Raji (cell line): ENCODE results near the gene TTC32.

Experiments used
- POLR2A ChIP-seq: IDR thresholded peaks from 2 replicates; pipeline ENCODE4 v1.6.1; 2011; ENCODE audit warnings: low read depth, low read length, control low read depth; ENCODE audit not compliant: insufficient read depth

The TTC32 gene

GRCh38 chr2:19902216-19902740, 495 bp upstream of the TTC32 start:
- TF ChIP-seq POLR2A, result no peak

- TF ChIP-seq POLR2A, result no peak
These were observed 797 bp downstream of the TTC32 start for GRCh38 chr2:19900931-19901441.

- TF ChIP-seq POLR2A, result no peak
These were observed 1.5 kb downstream of the TTC32 start for GRCh38 chr2:19899985-19900930.

GRCh38 chr2:19898592-19899329, 3.0 kb downstream of the TTC32 start:
- TF ChIP-seq POLR2A, result no peak

GRCh38 chr2:19897623-19898245, 4.0 kb downstream of the TTC32 start:
- no peak for TF ChIP-seq POLR2A

- TF ChIP-seq POLR2A, result no peak
These were observed 6.2 kb downstream of the TTC32 start for GRCh38 chr2:19895535-19895934.

GRCh38 chr2:19894134-19894792, 7.5 kb downstream of the TTC32 start:
- TF ChIP-seq POLR2A, result no peak

- TF ChIP-seq POLR2A, result no peak
These were observed 8.2 kb downstream of the TTC32 start for GRCh38 chr2:19893520-19894133.

- no peak for TF ChIP-seq POLR2A
These were observed 11.7 kb downstream of the TTC32 start for GRCh38 chr2:19890104-19890503.

- TF ChIP-seq POLR2A, result no peak
These were observed 13.0 kb downstream of the TTC32 start for GRCh38 chr2:19888831-19889230.

- TF ChIP-seq POLR2A, result no peak
These were observed 14.3 kb downstream of the TTC32 start for GRCh38 chr2:19887510-19887909.

- TF ChIP-seq POLR2A, result no peak
These were observed 15.5 kb downstream of the TTC32 start for GRCh38 chr2:19886261-19886660.

- no peak for TF ChIP-seq POLR2A
These were observed 16.0 kb downstream of the TTC32 start for GRCh38 chr2:19885791-19886190.
